Measurements from ENCODE around the gene DEPDC7.

Gene DEPDC7

GRCh38 chr11:33064033-33064825 lies 48.6 kb downstream of the DEPDC7 start:
- TF ChIP-seq CTCF (IDR thresholded peaks at IDR 0.05; ENCODE audit: unreplicated experiment in 3 of 3), result no peak
- H3K27me3 Mint-ChIP-seq (ENCODE audit: low read depth), result peaks cover 3% of the 10 kb centered on the region
- peak overlapping the region; percentile 18 to 56 (median 28) for H3K27ac Mint-ChIP-seq
- peaks cover 41% of the 10 kb centered on the region for H3K36me3 Mint-ChIP-seq (ENCODE audit: low read depth)
- H3K4me3 Mint-ChIP-seq, result no peak overlapping the region
- peaks cover 31% of the 10 kb centered on the region for H3K4me1 Mint-ChIP-seq
- no peaks in the 10 kb centered on the region for H3K9me3 Mint-ChIP-seq

GRCh38 chr11:33064866-33065265 lies 49.2 kb downstream of the DEPDC7 start:
- Mint-ChIP-seq H3K4me1 (peaks cover 26% of the 10 kb centered on the region), H3K4me3 (no peak overlapping the region), H3K27ac (peak overlapping the region in 2 of 3 experiments; percentile 28 to 56), H3K9me3 (no peaks in the 10 kb centered on the region), H3K36me3 (ENCODE audit: low read depth) (peaks cover 40% of the 10 kb centered on the region), H3K27me3 (ENCODE audit: low read depth) (peaks cover 3% of the 10 kb centered on the region)
- TF ChIP-seq CTCF (IDR thresholded peaks at IDR 0.05; ENCODE audit: unreplicated experiment in 3 of 3), result no peak

- H3K9me3 Mint-ChIP-seq, result no peaks in the 10 kb centered on the region
- H3K27me3 Mint-ChIP-seq (ENCODE audit: low read depth), result peaks cover 3% of the 10 kb centered on the region
- H3K4me1 Mint-ChIP-seq, result peaks cover 19% of the 10 kb centered on the region
- H3K36me3 Mint-ChIP-seq (ENCODE audit: low read depth), result peaks cover 43% of the 10 kb centered on the region
- TF ChIP-seq CTCF (IDR thresholded peaks at IDR 0.05; ENCODE audit: unreplicated experiment in 3 of 3), result peak; percentile 81 to 89 (median 87)
- no peak overlapping the region for H3K4me3 Mint-ChIP-seq
- H3K27ac Mint-ChIP-seq, result no peak overlapping the region
Measured at GRCh38 chr11:33065445-33066178, 49.9 kb downstream of the DEPDC7 start.

GRCh38 chr11:33067294-33067693 lies 51.6 kb downstream of the DEPDC7 start:
- Mint-ChIP-seq H3K4me1 (peaks cover 18% of the 10 kb centered on the region), H3K4me3 (no peak overlapping the region), H3K27ac (no peak overlapping the region), H3K27me3 (ENCODE audit: low read depth) (peaks cover 3% of the 10 kb centered on the region), H3K9me3 (no peaks in the 10 kb centered on the region), H3K36me3 (ENCODE audit: low read depth) (peaks cover 53% of the 10 kb centered on the region)
- TF ChIP-seq CTCF (IDR thresholded peaks at IDR 0.05; ENCODE audit: unreplicated experiment in 3 of 3), result no peak

GRCh38 chr11:33068611-33069340 lies 53.1 kb downstream of the DEPDC7 start:
- Mint-ChIP-seq H3K36me3 (ENCODE audit: low read depth) (peaks cover 56% of the 10 kb centered on the region), H3K27ac (no peak overlapping the region), H3K4me3 (no peak overlapping the region), H3K9me3 (no peaks in the 10 kb centered on the region), H3K4me1 (peaks cover 11% of the 10 kb centered on the region), H3K27me3 (ENCODE audit: low read depth) (no peaks in the 10 kb centered on the region)
- no peak for TF ChIP-seq CTCF (IDR thresholded peaks at IDR 0.05; ENCODE audit: unreplicated experiment in 3 of 3)
